ENCODE measurements around the gene USP17L13. TPM values are rescaled to one million over a fixed set of nuclear protein-coding genes. Genes with fewer than 3 reads are reported as not detected.
"Not testable (repeated sequence)": the region's sequence is repeated elsewhere in the genome, so short reads cannot be mapped to it uniquely, and the experiment has no call there.

USP17L13 gene
- not detected for total RNA-seq (ENCODE audit: unreplicated experiment)
- long read RNA-seq = 0 reads

GRCh38 chr4:9224596-9224995 is at the start of gene USP17L13:
USP17L13 (plus strand) TSS chr4:9224896; CDS start chr4:9224896, 0 bp downstream.
- not testable (repeated sequence) for H3K27ac Mint-ChIP-seq (ENCODE audit: unreplicated experiment); DNase-seq; H3K4me3 Mint-ChIP-seq (ENCODE audit: unreplicated experiment); H3K9me3 Mint-ChIP-seq (ENCODE audit: unreplicated experiment); H3K36me3 Mint-ChIP-seq (ENCODE audit: unreplicated experiment); H3K27me3 Mint-ChIP-seq (ENCODE audit: unreplicated experiment); H3K4me1 Mint-ChIP-seq (ENCODE audit: low read depth, unreplicated experiment)

- not testable (repeated sequence) for H3K27ac Mint-ChIP-seq (ENCODE audit: unreplicated experiment); H3K4me1 Mint-ChIP-seq (ENCODE audit: low read depth, unreplicated experiment); H3K4me3 Mint-ChIP-seq (ENCODE audit: unreplicated experiment); H3K27me3 Mint-ChIP-seq (ENCODE audit: unreplicated experiment); H3K9me3 Mint-ChIP-seq (ENCODE audit: unreplicated experiment); DNase-seq; H3K36me3 Mint-ChIP-seq (ENCODE audit: unreplicated experiment)
Observed at GRCh38 chr4:9210357-9210756, 14.3 kb upstream of the USP17L13 start, which contains the start of gene USP17L10. USP17L10 (plus strand) TSS chr4:9210657; CDS start chr4:9210657, 0 bp downstream.

- not testable (repeated sequence) for H3K27me3 Mint-ChIP-seq (ENCODE audit: unreplicated experiment); H3K27ac Mint-ChIP-seq (ENCODE audit: unreplicated experiment); DNase-seq; H3K4me1 Mint-ChIP-seq (ENCODE audit: low read depth, unreplicated experiment); H3K9me3 Mint-ChIP-seq (ENCODE audit: unreplicated experiment); H3K4me3 Mint-ChIP-seq (ENCODE audit: unreplicated experiment); H3K36me3 Mint-ChIP-seq (ENCODE audit: unreplicated experiment)
Observed at GRCh38 chr4:9214701-9215100, 10.0 kb upstream of the USP17L13 start.

GRCh38 chr4:9215105-9215504 is 9.6 kb upstream of the USP17L13 start, which contains the start of gene USP17L11:
USP17L11 (plus strand) TSS chr4:9215405; CDS start chr4:9215405, 0 bp downstream.
- not testable (repeated sequence) for H3K27me3 Mint-ChIP-seq (ENCODE audit: unreplicated experiment)

GRCh38 chr4:9219852-9220251 is 4.8 kb upstream of the USP17L13 start, which contains the start of gene USP17L12:
USP17L12 (plus strand) TSS chr4:9220152; CDS start chr4:9220152, 0 bp downstream.
- not testable (repeated sequence) for H3K4me3 Mint-ChIP-seq (ENCODE audit: unreplicated experiment); H3K27ac Mint-ChIP-seq (ENCODE audit: unreplicated experiment); H3K4me1 Mint-ChIP-seq (ENCODE audit: low read depth, unreplicated experiment); DNase-seq; H3K9me3 Mint-ChIP-seq (ENCODE audit: unreplicated experiment); H3K27me3 Mint-ChIP-seq (ENCODE audit: unreplicated experiment); H3K36me3 Mint-ChIP-seq (ENCODE audit: unreplicated experiment)

More at GRCh38 chr4:9215105-9215504, 9.6 kb upstream of the USP17L13 start, which contains the start of gene USP17L11:
- H3K9me3 Mint-ChIP-seq (ENCODE audit: unreplicated experiment); H3K4me3 Mint-ChIP-seq (ENCODE audit: unreplicated experiment); H3K36me3 Mint-ChIP-seq (ENCODE audit: unreplicated experiment); H3K4me1 Mint-ChIP-seq (ENCODE audit: low read depth, unreplicated experiment); H3K27ac Mint-ChIP-seq (ENCODE audit: unreplicated experiment); DNase-seq: not testable (repeated sequence)

GRCh38 chr4:9230249-9230648 is 5.6 kb downstream of the USP17L13 start:
- not testable (repeated sequence) for H3K27ac Mint-ChIP-seq (ENCODE audit: unreplicated experiment); H3K36me3 Mint-ChIP-seq (ENCODE audit: unreplicated experiment)

GRCh38 chr4:9234085-9234484 is 9.4 kb downstream of the USP17L13 start, which contains the start of gene USP17L15:
USP17L15 (plus strand) TSS chr4:9234385; CDS start chr4:9234385, 0 bp downstream.
- H3K9me3 Mint-ChIP-seq (ENCODE audit: unreplicated experiment); H3K27me3 Mint-ChIP-seq (ENCODE audit: unreplicated experiment); H3K27ac Mint-ChIP-seq (ENCODE audit: unreplicated experiment); H3K4me1 Mint-ChIP-seq (ENCODE audit: low read depth, unreplicated experiment); DNase-seq; H3K4me3 Mint-ChIP-seq (ENCODE audit: unreplicated experiment); H3K36me3 Mint-ChIP-seq (ENCODE audit: unreplicated experiment): not testable (repeated sequence)

More at GRCh38 chr4:9230249-9230648, 5.6 kb downstream of the USP17L13 start:
- not testable (repeated sequence) for H3K4me3 Mint-ChIP-seq (ENCODE audit: unreplicated experiment); H3K27me3 Mint-ChIP-seq (ENCODE audit: unreplicated experiment); DNase-seq; H3K9me3 Mint-ChIP-seq (ENCODE audit: unreplicated experiment); H3K4me1 Mint-ChIP-seq (ENCODE audit: low read depth, unreplicated experiment)

GRCh38 chr4:9238461-9238860 is 13.8 kb downstream of the USP17L13 start:
- not testable (repeated sequence) for H3K4me1 Mint-ChIP-seq (ENCODE audit: low read depth, unreplicated experiment); H3K27me3 Mint-ChIP-seq (ENCODE audit: unreplicated experiment); H3K9me3 Mint-ChIP-seq (ENCODE audit: unreplicated experiment); H3K27ac Mint-ChIP-seq (ENCODE audit: unreplicated experiment); H3K4me3 Mint-ChIP-seq (ENCODE audit: unreplicated experiment); DNase-seq; H3K36me3 Mint-ChIP-seq (ENCODE audit: unreplicated experiment)

- H3K4me1 Mint-ChIP-seq (ENCODE audit: low read depth, unreplicated experiment); H3K4me3 Mint-ChIP-seq (ENCODE audit: unreplicated experiment): not testable (repeated sequence)
Observed at GRCh38 chr4:9243579-9243978, 18.9 kb downstream of the USP17L13 start, which contains the start of gene USP17L17. USP17L17 (plus strand) TSS chr4:9243879; CDS start chr4:9243879, 0 bp downstream.

GRCh38 chr4:9247953-9248680 is 23.4 kb downstream of the USP17L13 start, which contains the start of gene USP17L18:
USP17L18 (plus strand) TSS chr4:9248630; CDS start chr4:9248630, 0 bp downstream.
- not testable (repeated sequence) for H3K27ac Mint-ChIP-seq (ENCODE audit: unreplicated experiment); H3K9me3 Mint-ChIP-seq (ENCODE audit: unreplicated experiment); H3K27me3 Mint-ChIP-seq (ENCODE audit: unreplicated experiment); H3K4me3 Mint-ChIP-seq (ENCODE audit: unreplicated experiment); H3K36me3 Mint-ChIP-seq (ENCODE audit: unreplicated experiment); H3K4me1 Mint-ChIP-seq (ENCODE audit: low read depth, unreplicated experiment)
- DNase-seq = peak; percentile 6

More at GRCh38 chr4:9243579-9243978, 18.9 kb downstream of the USP17L13 start, which contains the start of gene USP17L17:
- not testable (repeated sequence) for H3K27me3 Mint-ChIP-seq (ENCODE audit: unreplicated experiment); H3K36me3 Mint-ChIP-seq (ENCODE audit: unreplicated experiment); H3K9me3 Mint-ChIP-seq (ENCODE audit: unreplicated experiment); DNase-seq; H3K27ac Mint-ChIP-seq (ENCODE audit: unreplicated experiment)

GRCh38 chr4:9253078-9253477 is 28.4 kb downstream of the USP17L13 start, which contains the start of gene USP17L19:
USP17L19 (plus strand) TSS chr4:9253378; CDS start chr4:9253378, 0 bp downstream.
- H3K36me3 Mint-ChIP-seq (ENCODE audit: unreplicated experiment); DNase-seq; H3K27me3 Mint-ChIP-seq (ENCODE audit: unreplicated experiment); H3K9me3 Mint-ChIP-seq (ENCODE audit: unreplicated experiment); H3K4me1 Mint-ChIP-seq (ENCODE audit: low read depth, unreplicated experiment); H3K27ac Mint-ChIP-seq (ENCODE audit: unreplicated experiment); H3K4me3 Mint-ChIP-seq (ENCODE audit: unreplicated experiment): not testable (repeated sequence)

GRCh38 chr4:9257824-9258223 is 33.1 kb downstream of the USP17L13 start, which contains the start of gene USP17L20:
USP17L20 (plus strand) TSS chr4:9258124; CDS start chr4:9258124, 0 bp downstream.
- not testable (repeated sequence) for H3K4me3 Mint-ChIP-seq (ENCODE audit: unreplicated experiment); H3K27me3 Mint-ChIP-seq (ENCODE audit: unreplicated experiment); H3K27ac Mint-ChIP-seq (ENCODE audit: unreplicated experiment)

More at GRCh38 chr4:9257824-9258223, 33.1 kb downstream of the USP17L13 start, which contains the start of gene USP17L20:
- H3K9me3 Mint-ChIP-seq (ENCODE audit: unreplicated experiment); DNase-seq; H3K4me1 Mint-ChIP-seq (ENCODE audit: low read depth, unreplicated experiment); H3K36me3 Mint-ChIP-seq (ENCODE audit: unreplicated experiment): not testable (repeated sequence)

Measured in glutamatergic neuron (in vitro differentiated cells).